HFFc6 (cell line): ENCODE results near the gene GSK3B. TPM values are rescaled to one million over a fixed set of nuclear protein-coding genes. Genes with fewer than 3 reads are reported as not detected.
A peak's percentile ranks its signal among the peaks of the same experiment; 100 is the strongest.

Experiments used
- DNase-seq: peaks from one replicate; pipeline ENCODE4 v3.0.0-alpha.2; 2018
- H3K27ac Mint-ChIP-seq: 2 replicates; pipeline ENCODE4 v1.8.0; 2020; ENCODE audit warnings: mild to moderate bottlenecking, mixed read lengths
- H3K27me3 Mint-ChIP-seq: 2 replicates; pipeline ENCODE4 v1.8.0; 2021; ENCODE audit warnings: mild to moderate bottlenecking, moderate library complexity, mixed read lengths; ENCODE audit not compliant: insufficient read depth
- H3K36me3 Mint-ChIP-seq: 2 replicates; pipeline ENCODE4 v1.8.0; 2021; ENCODE audit warnings: low read depth, mixed read lengths
- H3K4me1 Mint-ChIP-seq: 2 replicates; pipeline ENCODE4 v1.8.0; 2020; ENCODE audit warnings: low read depth, mixed read lengths
- H3K4me3 Mint-ChIP-seq: 2 replicates; pipeline ENCODE4 v1.8.0; 2020; ENCODE audit warnings: mild to moderate bottlenecking, moderate library complexity, mixed read lengths
- H3K9me3 Mint-ChIP-seq: 2 replicates; pipeline ENCODE4 v1.8.0; 2020; ENCODE audit warnings: mild to moderate bottlenecking, mixed read lengths
- CTCF ChIP-seq: fragments of 200-600 bp; sonication (generic); IDR thresholded peaks from 2 replicates; pipeline ENCODE4 v1.5.0; 2021; ENCODE audit warnings: antibody characterized with exemption, mild to moderate bottlenecking
- total RNA-seq, 6 experiments: library from RNA; stranded (reverse); fragmentation: NEBNext Ultra II Directional; extraction: Animal tissue kit (Norgen Biotek cat#: 25700); gene quantifications; 2 replicates in 1 of 6; 3 replicates in 5 of 6; pipeline ENCODE4 v1.2.3, GENCODE V29; 2021

GSK3B gene
- total RNA-seq, 6 experiments from 2014 or later = 42.9 to 52.8 (median 49.6) TPM

GRCh38 chr3:120047686-120048085, 46.6 kb downstream of the GSK3B start:
- H3K9me3 Mint-ChIP-seq = peaks cover 21% of the 10 kb centered on the region
- no peak for DNase-seq
- no peaks in the 10 kb centered on the region; the same call in 1 of the 2 replicates for H3K27me3 Mint-ChIP-seq
- no peak overlapping the region for H3K27ac Mint-ChIP-seq
- TF ChIP-seq CTCF = no peak
- no peak overlapping the region for H3K4me3 Mint-ChIP-seq
- H3K4me1 Mint-ChIP-seq = peaks cover 35% of the 10 kb centered on the region
- H3K36me3 Mint-ChIP-seq = peaks cover 39% of the 10 kb centered on the region

GRCh38 chr3:120040813-120041377, 53.4 kb downstream of the GSK3B start:
- no peak for DNase-seq

GRCh38 chr3:120039642-120040610, 54.3 kb downstream of the GSK3B start:
- Mint-ChIP-seq H3K27ac (no peak overlapping the region), H3K36me3 (peaks cover 65% of the 10 kb centered on the region), H3K4me3 (no peak overlapping the region), H3K4me1 (no peaks in the 10 kb centered on the region), H3K27me3 (peaks cover 1% of the 10 kb centered on the region), H3K9me3 (peaks cover 50% of the 10 kb centered on the region)
- no peak for DNase-seq
- peak; percentile 39 for TF ChIP-seq CTCF

More at GRCh38 chr3:120040813-120041377, 53.4 kb downstream of the GSK3B start:
- Mint-ChIP-seq H3K27ac (no peak overlapping the region), H3K36me3 (peaks cover 74% of the 10 kb centered on the region), H3K9me3 (peaks cover 59% of the 10 kb centered on the region), H3K27me3 (peaks cover 1% of the 10 kb centered on the region), H3K4me3 (no peak overlapping the region), H3K4me1 (no peaks in the 10 kb centered on the region)
- no peak for TF ChIP-seq CTCF

- peaks cover 11% of the 10 kb centered on the region for H3K36me3 Mint-ChIP-seq
- TF ChIP-seq CTCF = no peak
- H3K4me3 Mint-ChIP-seq = no peak overlapping the region
- peaks cover 10% of the 10 kb centered on the region; the same call in 1 of the 2 replicates for H3K4me1 Mint-ChIP-seq
- DNase-seq = no peak
- H3K27ac Mint-ChIP-seq = no peak overlapping the region
- peaks cover 6% of the 10 kb centered on the region for H3K9me3 Mint-ChIP-seq
- no peaks in the 10 kb centered on the region; the same call in 1 of the 2 replicates for H3K27me3 Mint-ChIP-seq
Measured at GRCh38 chr3:120033596-120033995, 60.7 kb downstream of the GSK3B start.

GRCh38 chr3:120031561-120031960, 62.7 kb downstream of the GSK3B start:
- Mint-ChIP-seq H3K36me3 (peaks cover 5% of the 10 kb centered on the region; the same call in 1 of the 2 replicates), H3K27ac (no peak overlapping the region), H3K9me3 (no peaks in the 10 kb centered on the region), H3K4me1 (peaks cover 10% of the 10 kb centered on the region; the same call in 1 of the 2 replicates), H3K4me3 (no peak overlapping the region), H3K27me3 (no peaks in the 10 kb centered on the region; the same call in 1 of the 2 replicates)
- no peak for TF ChIP-seq CTCF
- no peak for DNase-seq
